ENCODE measurements around the gene ZNF385B. TPM values are rescaled to one million over a fixed set of nuclear protein-coding genes. Genes with fewer than 3 reads are reported as not detected.

The ZNF385B gene
- total RNA-seq, 4 donors from 2014 or later = 0.51 to 2.9 (median 1.7) TPM

GRCh38 chr2:179596018-179596417, 265.4 kb downstream of the ZNF385B start:
- no peak for TF ChIP-seq CTCF (IDR thresholded peaks at IDR 0.05; ENCODE audit: low read depth)

- no peak for TF ChIP-seq CTCF (IDR thresholded peaks at IDR 0.05; ENCODE audit: low read depth)
Observed at GRCh38 chr2:179595284-179595683, 266.1 kb downstream of the ZNF385B start.

- TF ChIP-seq CTCF (IDR thresholded peaks at IDR 0.05; ENCODE audit: low read depth) = no peak
Observed at GRCh38 chr2:179594268-179595112, 266.9 kb downstream of the ZNF385B start.

GRCh38 chr2:179593323-179593722, 268.1 kb downstream of the ZNF385B start:
- TF ChIP-seq CTCF (IDR thresholded peaks at IDR 0.05; ENCODE audit: low read depth) = no peak

GRCh38 chr2:179592167-179592936, 269.1 kb downstream of the ZNF385B start:
- no peak for TF ChIP-seq CTCF (IDR thresholded peaks at IDR 0.05; ENCODE audit: low read depth)

GRCh38 chr2:179591690-179592089, 269.7 kb downstream of the ZNF385B start:
- no peak for TF ChIP-seq CTCF (IDR thresholded peaks at IDR 0.05; ENCODE audit: low read depth)

GRCh38 chr2:179588486-179589145, 272.8 kb downstream of the ZNF385B start:
- TF ChIP-seq CTCF (IDR thresholded peaks at IDR 0.05; ENCODE audit: low read depth) = no peak
